IMR-90 (cell line): ENCODE data around the gene TDRD12. TPM values are rescaled to one million over a fixed set of nuclear protein-coding genes. Genes with fewer than 3 reads are reported as not detected.

Experiments used
- ATAC-seq: fragments of 200-7000 bp; cut with Tn5 transposase; 2 replicates; pipeline ENCODE4 v1.9.1; 2020; ENCODE audit warnings: low read depth, mild to moderate bottlenecking, moderate library complexity
- BruUV-seq: library from RNA; stranded (reverse); fragments of 400-500 nt; replicated peaks from 2 replicates; lab custom pipeline; 2021; lab: Mats Ljungman, UMichigan
- CTCF ChIA-PET: fragments of 300-600 bp; formaldehyde crosslinking; extraction: SDS; loops from one replicate; lab custom pipeline; 2021; ENCODE audit warnings: antibody characterized with exemption; lab: Yijun Ruan, JAX
- POLR2A ChIA-PET: fragments of 300-600 bp; sonication (Branson Sonifier 250); formaldehyde crosslinking; loops from one replicate; lab custom pipeline; 2022; ENCODE audit warnings: antibody characterized with exemption; ENCODE audit not compliant: unreplicated experiment; lab: Charles Lee
- DNase-seq: peaks from one replicate; pipeline ENCODE4 v3.0.0; 2013
- H2AFZ ChIP-seq: replicated peaks from 2 replicates; pipeline ENCODE3; 2013; ENCODE audit warnings: low read length, mild to moderate bottlenecking; ENCODE audit not compliant: poor library complexity
- H2AK5ac ChIP-seq: 2 replicates; pipeline ENCODE4 v1.6.1; 2013; ENCODE audit warnings: low read depth, low read length, inconsistent platforms
- H2AK9ac ChIP-seq: replicated peaks from 2 replicates; pipeline ENCODE3; 2013; ENCODE audit warnings: mild to moderate bottlenecking, low read depth, low read length, moderate library complexity; ENCODE audit not compliant: poor library complexity
- H2BK120ac ChIP-seq: 2 replicates; pipeline ENCODE4 v1.6.1; 2013; ENCODE audit warnings: low read depth, low read length, inconsistent platforms
- H2BK15ac ChIP-seq: 3 replicates; pipeline ENCODE4 v1.6.1; 2013; ENCODE audit warnings: low read depth, low read length, inconsistent platforms
- H2BK20ac ChIP-seq: 2 replicates; pipeline ENCODE4 v1.6.1; 2013; ENCODE audit warnings: low read depth, mild to moderate bottlenecking, inconsistent platforms, low read length, moderate library complexity
- H2BK5ac ChIP-seq: 2 replicates; pipeline ENCODE4 v1.6.1; 2013; ENCODE audit warnings: mild to moderate bottlenecking, low read depth, low read length, inconsistent platforms; ENCODE audit not compliant: poor library complexity, severe bottlenecking
- H3K14ac ChIP-seq: replicated peaks from 2 replicates; pipeline ENCODE4 v1.6.1; 2013; ENCODE audit warnings: low read depth, low read length, inconsistent platforms
- H3K18ac ChIP-seq: 2 replicates; pipeline ENCODE4 v1.6.1; 2013; ENCODE audit warnings: low read depth, low read length, control low read depth
- H3K23ac ChIP-seq: 2 replicates; pipeline ENCODE4 v1.6.1; 2013; ENCODE audit warnings: low read depth, low read length, inconsistent platforms
- H3K27ac ChIP-seq: 2 replicates; pipeline ENCODE4 v1.5.1; 2013; ENCODE audit warnings: mild to moderate bottlenecking, control low read depth, low read length; ENCODE audit not compliant: insufficient read depth
- H3K27me3 ChIP-seq: 2 replicates; pipeline ENCODE4 v1.6.1; 2013; ENCODE audit warnings: low read length; ENCODE audit not compliant: control insufficient read depth, insufficient read depth
- H3K36me3 ChIP-seq: 2 replicates; pipeline ENCODE4 v1.6.1; 2013; ENCODE audit warnings: low read length, mixed read lengths; ENCODE audit not compliant: control insufficient read depth, insufficient read depth
- H3K4ac ChIP-seq: 2 replicates; pipeline ENCODE4 v1.6.1; 2013; ENCODE audit warnings: low read depth, low read length, inconsistent platforms
- H3K4me1 ChIP-seq: 2 replicates; pipeline ENCODE4 v1.6.1; 2013; ENCODE audit warnings: low read length, mixed read lengths; ENCODE audit not compliant: control insufficient read depth, insufficient read depth
- H3K4me2 ChIP-seq: 2 replicates; pipeline ENCODE4 v1.6.1; 2013; ENCODE audit warnings: low read depth, mild to moderate bottlenecking, control low read depth, low read length, moderate library complexity
- H3K4me3 ChIP-seq: 2 replicates; pipeline ENCODE4 v1.5.1; 2013; ENCODE audit warnings: low read depth, mild to moderate bottlenecking, control low read depth, low read length, moderate library complexity; ENCODE audit not compliant: insufficient read depth
- H3K56ac ChIP-seq: 2 replicates; pipeline ENCODE4 v1.6.1; 2013; ENCODE audit warnings: low read length, inconsistent platforms; ENCODE audit not compliant: insufficient read depth; ENCODE audit errors: extremely low read depth
- H3K79me1 ChIP-seq, 2 experiments: 2 replicates each; pipeline ENCODE4 v1.6.1; 2013; ENCODE audit warnings: low read length in 2 of 2, inconsistent platforms in 1 of 2, low read depth in 1 of 2
- H3K9ac ChIP-seq: 2 replicates; pipeline ENCODE4 v1.6.1; 2013; ENCODE audit warnings: low read depth, low read length, control low read depth
- H3K9me1 ChIP-seq: 2 replicates; pipeline ENCODE4 v1.6.1; 2013; ENCODE audit warnings: low read length, inconsistent platforms; ENCODE audit not compliant: insufficient read depth
- H3K9me3 ChIP-seq: 2 replicates; pipeline ENCODE4 v1.6.1; 2013; ENCODE audit warnings: low read length; ENCODE audit not compliant: control insufficient read depth, insufficient read depth
- H4K20me1 ChIP-seq: 2 replicates; pipeline ENCODE4 v1.6.1; 2013; ENCODE audit warnings: low read length, inconsistent platforms; ENCODE audit not compliant: insufficient read depth
- H4K5ac ChIP-seq: 2 replicates; pipeline ENCODE4 v1.6.1; 2013; ENCODE audit warnings: mild to moderate bottlenecking, low read depth, low read length, control low read depth
- H4K8ac ChIP-seq, 2 experiments: 2 replicates each; pipeline ENCODE4 v1.6.1; 2013; ENCODE audit warnings: low read depth in 2 of 2, low read length in 2 of 2, control low read depth in 1 of 2, inconsistent platforms in 1 of 2
- H4K91ac ChIP-seq: 2 replicates; pipeline ENCODE4 v1.6.1; 2013; ENCODE audit warnings: low read depth, low read length, inconsistent platforms; ENCODE audit not compliant: insufficient read depth
- BHLHE40 ChIP-seq: fragments of 150-350 bp; IDR thresholded peaks from 2 replicates; pipeline ENCODE4 v1.6.1; 2016; ENCODE audit warnings: mild to moderate bottlenecking, low read depth, low read length
- CEBPB ChIP-seq: IDR thresholded peaks from 2 replicates; pipeline ENCODE4 v1.6.1; 2012; ENCODE audit warnings: low read depth, low read length, improper control_type of control experiment
- CHD1 ChIP-seq: IDR thresholded peaks from 2 replicates; pipeline ENCODE4 v1.6.1; 2012; ENCODE audit warnings: low read depth, low read length, improper control_type of control experiment
- CTCF ChIP-seq: conservative IDR thresholded peaks from 2 replicates; pipeline ENCODE4 v1.5.1; 2012; ENCODE audit warnings: mild to moderate bottlenecking, low read depth, low read length, improper control_type of control experiment
- FOS ChIP-seq: fragments of 150-350 bp; IDR thresholded peaks from 2 replicates; pipeline ENCODE4 v1.6.1; 2016; ENCODE audit warnings: low read depth, low read length
- MAFK ChIP-seq: IDR thresholded peaks from 2 replicates; pipeline ENCODE4 v1.6.1; 2012; ENCODE audit warnings: low read depth, low read length, improper control_type of control experiment
- MAZ ChIP-seq: IDR thresholded peaks from 2 replicates; pipeline ENCODE4 v1.6.1; 2012; ENCODE audit warnings: low read depth, mild to moderate bottlenecking, low read length, improper control_type of control experiment, moderate library complexity, borderline replicate concordance
- MXI1 ChIP-seq: IDR thresholded peaks from 2 replicates; pipeline ENCODE4 v1.6.1; 2012; ENCODE audit warnings: low read depth, mild to moderate bottlenecking, low read length, moderate library complexity, borderline replicate concordance
- NFE2L2 ChIP-seq: fragments of 150-350 bp; IDR thresholded peaks from 2 replicates; pipeline ENCODE4 v1.6.1; 2016; ENCODE audit warnings: low read depth, mild to moderate bottlenecking, low read length
- POLR2A ChIP-seq: IDR thresholded peaks from 2 replicates; pipeline ENCODE4 v1.6.1; 2012; ENCODE audit warnings: mild to moderate bottlenecking, low read depth, low read length
- RAD21 ChIP-seq: IDR thresholded peaks from 2 replicates; pipeline ENCODE4 v1.6.1; 2012; ENCODE audit warnings: low read length, improper control_type of control experiment
- RCOR1 ChIP-seq: IDR thresholded peaks from 2 replicates; pipeline ENCODE4 v1.6.1; 2012; ENCODE audit warnings: mild to moderate bottlenecking, low read length, improper control_type of control experiment; ENCODE audit not compliant: insufficient replicate concordance
- RFX5 ChIP-seq: IDR thresholded peaks from 2 replicates; pipeline ENCODE4 v1.8.0; 2012; ENCODE audit warnings: low read depth, mild to moderate bottlenecking, low read length, moderate library complexity
- SMC3 ChIP-seq: fragments of 150-350 bp; IDR thresholded peaks from 2 replicates; pipeline ENCODE4 v1.6.1; 2016; ENCODE audit warnings: low read depth, mild to moderate bottlenecking, antibody characterized with exemption, low read length, moderate library complexity
- WGBS, 2 experiments: methylation state at CpG; one replicate each; pipeline versions ENCODE4 v1.1.5 to v1.1.7; 2013; ENCODE audit warnings: missing lambda C conversion rate in 2 of 2; ENCODE audit not compliant: insufficient read length in 1 of 2; ENCODE audit errors: extremely low coverage in 2 of 2; 5-methylcytosine and 5-hydroxymethylcytosine counted together
- dilution Hi-C: fragments of 300-500 bp; cut with HindIII; formaldehyde crosslinking; loops from one replicate; pipeline ENCODE4 v1.14.3; 2018; ENCODE audit warnings: low sequenced_read_pairs; ENCODE audit not compliant: unreplicated experiment
- in situ Hi-C: fragments of 300-500 bp; cut with MboI; formaldehyde crosslinking; loops from 3 replicates; pipeline ENCODE4 v1.14.3; 2019; ENCODE audit warnings: low sequenced_read_pairs, inconsistent platforms, mixed read lengths
- intact Hi-C: fragments of 100-400 bp; cut with micrococcal nuclease; formaldehyde crosslinking; loops from 2 replicates; pipeline ENCODE4 v1.10.0; 2022
- polyA plus RNA-seq, 3 experiments: library from polyadenylated mRNA; depleted of rRNA; stranded (reverse); fragments of >200 nt; gene quantifications; 2 replicates each; pipeline ENCODE4 v1.2.3, GENCODE V29; 2012; ENCODE audit warnings: low replicate concordance in 1 of 3
- total RNA-seq: library from RNA; depleted of rRNA; stranded (reverse); fragments of >200 nt; gene quantifications from 2 replicates; pipeline ENCODE4 v1.2.3, GENCODE V29; 2012
- TF ChIP-seq, protein P1 (sequence below): fragments of 150-350 bp; IDR thresholded peaks from 2 replicates; pipeline ENCODE4 v1.6.1; 2016; ENCODE audit warnings: low read depth, mild to moderate bottlenecking, low read length, moderate library complexity, borderline replicate concordance
- TF ChIP-seq, protein P2 (sequence below): fragments of 150-350 bp; IDR thresholded peaks from 2 replicates; pipeline ENCODE4 v1.6.1; 2017; ENCODE audit warnings: mild to moderate bottlenecking, antibody characterized with exemption, low read length, low read depth

The TDRD12 gene
- total and polyA plus RNA-seq, 2 of the 4 experiments (the other 2 are of a cell fraction), result under 0.01 to 0.07 TPM

- no peak overlapping the region for H3K23ac ChIP-seq
- no peaks in the 10 kb centered on the region; the same call in 1 of the 2 replicates for H3K27me3 ChIP-seq
- H2AK9ac ChIP-seq, result no peak overlapping the region
- no peak overlapping the region for H3K9ac ChIP-seq
- dilution Hi-C loops, result no loop called here
- H2AFZ ChIP-seq, result no peak overlapping the region
- H3K18ac ChIP-seq, result no peak overlapping the region
- H2BK120ac ChIP-seq, result no peak overlapping the region
- no peaks in the 10 kb centered on the region for H4K20me1 ChIP-seq
- no CpG with 5 or more reads among the region's 4 CpGs for WGBS, 2 experiments
- no peaks in the 10 kb centered on the region for H3K36me3 ChIP-seq
- ChIA-PET POLR2A (no interaction called here), CTCF (no interaction called here)
- H3K4ac ChIP-seq, result no peak overlapping the region
- TF ChIP-seq SMC3 (no peak), RCOR1 (no peak), MAZ (no peak), MXI1 (no peak), POLR2A (no peak), CHD1 (no peak), RFX5 (no peak), CTCF (no peak), MAFK (no peak), NFE2L2 (no peak), RAD21 (no peak), BHLHE40 (no peak), CEBPB (no peak), FOS (no peak)
- TF ChIP-seq, protein P1, sequence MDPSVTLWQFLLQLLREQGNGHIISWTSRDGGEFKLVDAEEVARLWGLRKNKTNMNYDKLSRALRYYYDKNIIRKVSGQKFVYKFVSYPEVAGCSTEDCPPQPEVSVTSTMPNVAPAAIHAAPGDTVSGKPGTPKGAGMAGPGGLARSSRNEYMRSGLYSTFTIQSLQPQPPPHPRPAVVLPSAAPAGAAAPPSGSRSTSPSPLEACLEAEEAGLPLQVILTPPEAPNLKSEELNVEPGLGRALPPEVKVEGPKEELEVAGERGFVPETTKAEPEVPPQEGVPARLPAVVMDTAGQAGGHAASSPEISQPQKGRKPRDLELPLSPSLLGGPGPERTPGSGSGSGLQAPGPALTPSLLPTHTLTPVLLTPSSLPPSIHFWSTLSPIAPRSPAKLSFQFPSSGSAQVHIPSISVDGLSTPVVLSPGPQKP, result no peak
- TF ChIP-seq, protein P2, sequence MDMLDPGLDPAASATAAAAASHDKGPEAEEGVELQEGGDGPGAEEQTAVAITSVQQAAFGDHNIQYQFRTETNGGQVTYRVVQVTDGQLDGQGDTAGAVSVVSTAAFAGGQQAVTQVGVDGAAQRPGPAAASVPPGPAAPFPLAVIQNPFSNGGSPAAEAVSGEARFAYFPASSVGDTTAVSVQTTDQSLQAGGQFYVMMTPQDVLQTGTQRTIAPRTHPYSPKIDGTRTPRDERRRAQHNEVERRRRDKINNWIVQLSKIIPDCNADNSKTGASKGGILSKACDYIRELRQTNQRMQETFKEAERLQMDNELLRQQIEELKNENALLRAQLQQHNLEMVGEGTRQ, result no peak
- H4K91ac ChIP-seq, result no peak overlapping the region
- H3K14ac ChIP-seq, result no peak overlapping the region
- H4K5ac ChIP-seq, result no peak overlapping the region
- no peaks in the 10 kb centered on the region for H3K4me1 ChIP-seq
- in situ Hi-C loops, result no loop called here
- H3K4me3 ChIP-seq, result no peak overlapping the region
- no peaks in the 10 kb centered on the region for H3K79me1 ChIP-seq
- no peak overlapping the region for H2AK5ac ChIP-seq
- H3K9me3 ChIP-seq, result no peaks in the 10 kb centered on the region
- H3K27ac ChIP-seq, result no peak overlapping the region
- intact Hi-C loops, result no loop called here
- H3K4me2 ChIP-seq, result no peak overlapping the region
- no peak overlapping the region for H2BK20ac ChIP-seq
- no TSS peak for BruUV-seq
- no peak overlapping the region for H3K56ac ChIP-seq
- no peaks in the 10 kb centered on the region for H3K9me1 ChIP-seq
- H4K8ac ChIP-seq, result no peak overlapping the region
- DNase-seq (no peak), ATAC-seq (peak; percentile 35)
- H2BK5ac ChIP-seq, result no peak overlapping the region
- H2BK15ac ChIP-seq, result no peak overlapping the region
These were observed 53.6 kb downstream of the TDRD12 start for GRCh38 chr19:32773126-32773525.
